ENCODE data around the gene MAPK7. TPM values are rescaled to one million over a fixed set of nuclear protein-coding genes. Genes with fewer than 3 reads are reported as not detected.

The MAPK7 gene
- total RNA-seq, 1 donor from 2014 or later: 30.8 TPM

- Histone ChIP-seq H3K27me3 (ENCODE audit: control insufficient read depth, insufficient read depth, low read length) (no peaks in the 10 kb centered on the region), H3K4me3 (ENCODE audit: low read depth, low read length) (no peak overlapping the region), H3K36me3 (ENCODE audit: control insufficient read depth, insufficient read depth, low read length) (peaks cover 4% of the 10 kb centered on the region)
- no peak for DNase-seq (ENCODE audit: low read depth)
- TF ChIP-seq CTCF (IDR thresholded peaks at IDR 0.05; ENCODE audit: insufficient read depth, low read length, poor library complexity, severe bottlenecking): no peak
Observed at GRCh38 chr17:19385521-19385983, 7.3 kb downstream of the MAPK7 start.

- Histone ChIP-seq H3K36me3 (ENCODE audit: control insufficient read depth, insufficient read depth, low read length) (peaks cover 4% of the 10 kb centered on the region), H3K27me3 (ENCODE audit: control insufficient read depth, insufficient read depth, low read length) (no peaks in the 10 kb centered on the region), H3K4me3 (ENCODE audit: low read depth, low read length) (no peak overlapping the region)
- TF ChIP-seq CTCF (IDR thresholded peaks at IDR 0.05; ENCODE audit: insufficient read depth, low read length, poor library complexity, severe bottlenecking): no peak
- DNase-seq (ENCODE audit: low read depth): peak; percentile 28
Observed at GRCh38 chr17:19386051-19386929, 8.0 kb downstream of the MAPK7 start.

- no peak for DNase-seq (ENCODE audit: low read depth)
- no peak for TF ChIP-seq CTCF (IDR thresholded peaks at IDR 0.05; ENCODE audit: insufficient read depth, low read length, poor library complexity, severe bottlenecking)
- Histone ChIP-seq H3K4me3 (ENCODE audit: low read depth, low read length) (no peak within 1 kb of the TSS), H3K36me3 (ENCODE audit: control insufficient read depth, insufficient read depth, low read length) (peaks cover 4% of the 10 kb centered on the region), H3K27me3 (ENCODE audit: control insufficient read depth, insufficient read depth, low read length) (no peaks in the 10 kb centered on the region)
Observed at GRCh38 chr17:19386974-19387920, 8.9 kb downstream of the MAPK7 start, which contains the start of gene MFAP4. TSS of gene MFAP4 (minus strand) at chr17:19387190. CDS start at chr17:19387155, 35 bp downstream.

GRCh38 chr17:19387921-19388521 is 9.7 kb downstream of the MAPK7 start:
- no peak for TF ChIP-seq CTCF (IDR thresholded peaks at IDR 0.05; ENCODE audit: insufficient read depth, low read length, poor library complexity, severe bottlenecking)
- peaks cover 4% of the 10 kb centered on the region for H3K36me3 ChIP-seq (ENCODE audit: control insufficient read depth, insufficient read depth, low read length)
- no peak overlapping the region for H3K4me3 ChIP-seq (ENCODE audit: low read depth, low read length)
- H3K27me3 ChIP-seq (ENCODE audit: control insufficient read depth, insufficient read depth, low read length): no peaks in the 10 kb centered on the region
- no peak for DNase-seq (ENCODE audit: low read depth)

- TF ChIP-seq CTCF (IDR thresholded peaks at IDR 0.05; ENCODE audit: insufficient read depth, low read length, poor library complexity, severe bottlenecking): no peak
- Histone ChIP-seq H3K27me3 (ENCODE audit: control insufficient read depth, insufficient read depth, low read length) (no peaks in the 10 kb centered on the region), H3K36me3 (ENCODE audit: control insufficient read depth, insufficient read depth, low read length) (peaks cover 4% of the 10 kb centered on the region), H3K4me3 (ENCODE audit: low read depth, low read length) (no peak overlapping the region)
- no peak for DNase-seq (ENCODE audit: low read depth)
Observed at GRCh38 chr17:19388791-19389785, 10.8 kb downstream of the MAPK7 start.
